Duodenal mucosa (tissue), 2 donors: Measurements from ENCODE around the gene GABBR2.

Experiments used
- H3K27ac ChIP-seq: one replicate; pipeline ENCODE4 v1.7.0; 2013; ENCODE audit warnings: low read depth, low read length
- H3K27me3 ChIP-seq, 2 donors: one replicate each; pipeline ENCODE4 v1.7.0; 2013; ENCODE audit warnings: low read length in 2 of 2, control low read depth in 1 of 2; ENCODE audit not compliant: insufficient read depth in 2 of 2, control insufficient read depth in 1 of 2
- H3K36me3 ChIP-seq, 2 donors: one replicate each; pipeline ENCODE4 v1.7.0; 2013; ENCODE audit warnings: low read length in 2 of 2, control low read depth in 1 of 2; ENCODE audit not compliant: insufficient read depth in 2 of 2, control insufficient read depth in 1 of 2
- H3K4me1 ChIP-seq, 2 donors: one replicate each; pipeline ENCODE4 v1.7.0; 2013; ENCODE audit warnings: low read length in 2 of 2, control low read depth in 1 of 2; ENCODE audit not compliant: insufficient read depth in 2 of 2, control insufficient read depth in 1 of 2
- H3K4me3 ChIP-seq, 2 donors: one replicate each; pipeline ENCODE4 v1.7.0; 2013; ENCODE audit warnings: low read length in 2 of 2, low read depth in 1 of 2
- H3K9ac ChIP-seq, 2 donors: one replicate each; pipeline ENCODE4 v1.7.0; 2013; ENCODE audit warnings: low read length in 2 of 2, low read depth in 1 of 2
- H3K9me3 ChIP-seq, 2 donors: one replicate each; pipeline ENCODE4 v1.7.0; 2013; ENCODE audit warnings: low read length in 2 of 2, control low read depth in 1 of 2; ENCODE audit not compliant: control insufficient read depth in 1 of 2

The GABBR2 gene

DNA sequence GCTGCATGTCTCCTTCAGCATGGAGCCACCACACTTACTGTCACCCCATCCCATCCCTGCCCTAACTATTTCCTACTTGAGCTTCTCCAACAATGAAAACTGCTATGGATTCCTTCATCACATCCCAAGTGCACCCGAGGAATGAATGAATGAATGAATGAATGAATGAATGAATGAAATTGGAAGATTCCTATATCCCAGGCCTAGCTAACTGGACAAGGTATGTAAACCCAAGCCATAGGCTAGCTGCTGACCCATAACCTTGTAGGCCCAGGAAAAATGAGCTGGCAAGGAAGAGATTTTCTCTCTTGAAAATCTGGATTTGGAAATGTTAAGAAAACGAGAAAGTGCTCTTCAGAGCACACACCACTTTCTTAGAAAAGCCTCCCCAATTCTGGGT, 97.4 kb downstream of the GABBR2 start:
- Histone ChIP-seq H3K4me3 (no peak overlapping the region), H3K36me3 (no peaks in the 10 kb centered on the region), H3K27ac (no peak overlapping the region), H3K9me3 (no peaks in the 10 kb centered on the region), H3K27me3 (peaks cover 0 to 5% of the 10 kb centered on the region in 2 donors), H3K4me1 (no peaks in the 10 kb centered on the region), H3K9ac (no peak overlapping the region)

DNA sequence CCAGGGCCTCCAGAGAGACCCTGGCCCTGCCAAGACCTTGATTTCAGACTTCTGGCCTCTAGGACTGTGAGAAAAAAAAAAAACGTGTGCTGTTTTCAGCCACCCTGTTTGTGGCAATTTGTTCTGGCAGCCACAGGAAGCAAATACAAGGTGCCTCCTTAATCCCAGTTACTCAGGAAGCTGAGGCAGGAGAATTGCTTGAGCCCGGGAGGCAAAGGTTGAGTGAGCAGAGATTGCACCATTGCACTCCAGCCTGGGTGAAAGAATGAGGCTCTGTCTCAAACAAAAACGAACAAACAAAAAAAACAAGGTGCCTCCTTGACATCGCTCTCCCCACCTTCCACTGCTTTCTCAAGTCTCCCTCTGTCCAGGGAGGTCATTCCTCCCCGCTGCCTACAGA, 98.0 kb downstream of the GABBR2 start:
- Histone ChIP-seq H3K36me3 (no peaks in the 10 kb centered on the region), H3K9ac (no peak overlapping the region), H3K27me3 (peaks cover 0 to 5% of the 10 kb centered on the region in 2 donors), H3K9me3 (no peaks in the 10 kb centered on the region), H3K4me3 (no peak overlapping the region), H3K27ac (no peak overlapping the region), H3K4me1 (no peaks in the 10 kb centered on the region)

DNA sequence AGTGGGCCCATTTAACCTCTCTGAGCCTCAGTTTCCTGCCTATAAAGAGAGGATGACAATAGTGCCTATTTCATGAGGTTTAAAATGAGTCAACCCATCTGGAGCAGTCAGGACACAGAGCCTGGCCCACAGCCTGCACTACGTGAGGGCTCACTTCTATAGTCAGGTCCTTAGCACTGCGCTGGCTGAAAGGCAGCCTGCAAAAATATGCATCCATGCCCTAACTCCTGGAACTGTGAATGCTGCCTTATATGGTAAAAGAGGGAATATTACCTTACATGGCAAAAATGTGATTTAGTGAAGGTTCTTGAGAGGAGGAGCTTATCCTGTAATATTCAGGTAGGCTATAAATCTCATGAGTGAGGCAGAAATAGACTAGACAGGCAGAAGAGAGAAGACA, 98.5 kb downstream of the GABBR2 start:
- no peaks in the 10 kb centered on the region for H3K9me3 ChIP-seq
- H3K36me3 ChIP-seq: no peaks in the 10 kb centered on the region
- peaks cover 0 to 4% of the 10 kb centered on the region in 2 donors for H3K27me3 ChIP-seq
- H3K9ac ChIP-seq: no peak overlapping the region
- H3K4me3 ChIP-seq: no peak overlapping the region
- H3K27ac ChIP-seq: no peak overlapping the region
- H3K4me1 ChIP-seq: no peaks in the 10 kb centered on the region

DNA sequence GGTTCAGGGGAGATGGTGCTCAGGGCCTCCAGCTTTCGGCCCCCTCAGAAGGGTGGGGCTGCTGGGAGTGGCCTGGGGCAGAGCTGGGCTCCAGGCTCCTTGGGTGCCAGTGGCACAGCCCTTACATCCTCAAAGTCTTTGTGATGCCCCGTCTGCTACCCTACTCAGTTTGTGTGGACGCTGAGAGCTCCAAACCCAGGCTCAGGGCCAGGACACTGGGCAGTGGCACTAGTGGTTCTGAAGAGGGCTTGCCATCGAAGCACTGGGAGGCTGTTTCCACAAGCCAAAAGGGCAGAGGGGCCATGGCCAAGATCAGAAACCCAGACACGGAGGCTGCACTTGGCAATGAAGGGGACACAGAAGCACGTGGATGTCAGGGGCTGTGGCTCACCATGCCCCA, 99.1 kb downstream of the GABBR2 start:
- Histone ChIP-seq H3K9ac (no peak overlapping the region), H3K4me1 (no peaks in the 10 kb centered on the region), H3K4me3 (no peak overlapping the region), H3K27ac (no peak overlapping the region), H3K27me3 (no peaks in the 10 kb centered on the region), H3K9me3 (no peaks in the 10 kb centered on the region), H3K36me3 (no peaks in the 10 kb centered on the region)

DNA sequence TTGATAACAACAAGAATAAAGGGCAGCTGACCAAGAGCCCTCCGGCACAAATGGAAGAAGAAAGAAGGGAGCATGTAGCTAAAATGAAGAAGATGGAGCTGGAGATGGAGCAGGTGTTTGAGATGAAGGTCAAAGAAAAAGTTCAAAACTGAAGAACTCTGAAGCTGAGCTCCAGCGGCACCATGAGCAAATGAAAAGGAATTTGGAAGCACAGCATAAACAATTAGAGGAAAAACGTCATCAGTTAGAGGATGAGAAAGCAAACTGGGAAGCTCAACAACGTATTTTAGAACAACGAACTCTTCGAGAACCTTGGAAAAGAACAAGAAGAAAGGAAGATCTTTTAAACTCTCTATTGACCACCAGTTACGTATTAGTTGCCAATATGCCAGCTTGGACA, 100.9 kb downstream of the GABBR2 start:
- Histone ChIP-seq H3K9me3 (no peaks in the 10 kb centered on the region), H3K27me3 (no peaks in the 10 kb centered on the region), H3K27ac (no peak overlapping the region), H3K36me3 (no peaks in the 10 kb centered on the region), H3K4me3 (no peak overlapping the region), H3K9ac (no peak overlapping the region), H3K4me1 (peaks cover 0 to 5% of the 10 kb centered on the region in 2 donors)

DNA sequence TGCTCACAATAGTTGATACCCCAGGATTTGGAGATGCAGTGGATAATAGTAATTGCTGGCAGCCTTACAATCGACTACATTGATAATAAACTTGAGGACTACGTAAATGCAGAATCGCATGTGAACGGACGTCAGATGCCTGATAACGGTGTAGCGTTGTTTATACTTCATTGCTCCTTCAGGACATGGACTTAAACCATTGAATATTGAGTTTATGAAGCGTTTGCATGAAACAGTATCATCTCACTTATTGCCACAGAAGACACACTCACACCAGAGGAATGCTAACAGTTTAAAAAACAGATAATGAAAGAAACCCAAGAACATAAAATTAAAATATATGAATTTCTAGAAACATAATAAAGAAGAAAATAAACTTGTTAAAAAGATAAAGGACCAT, 101.6 kb downstream of the GABBR2 start:
- Histone ChIP-seq H3K9ac (no peak overlapping the region), H3K27me3 (no peaks in the 10 kb centered on the region), H3K27ac (no peak overlapping the region), H3K4me1 (peaks cover 0 to 8% of the 10 kb centered on the region in 2 donors), H3K36me3 (no peaks in the 10 kb centered on the region), H3K4me3 (no peak overlapping the region), H3K9me3 (no peaks in the 10 kb centered on the region)

DNA sequence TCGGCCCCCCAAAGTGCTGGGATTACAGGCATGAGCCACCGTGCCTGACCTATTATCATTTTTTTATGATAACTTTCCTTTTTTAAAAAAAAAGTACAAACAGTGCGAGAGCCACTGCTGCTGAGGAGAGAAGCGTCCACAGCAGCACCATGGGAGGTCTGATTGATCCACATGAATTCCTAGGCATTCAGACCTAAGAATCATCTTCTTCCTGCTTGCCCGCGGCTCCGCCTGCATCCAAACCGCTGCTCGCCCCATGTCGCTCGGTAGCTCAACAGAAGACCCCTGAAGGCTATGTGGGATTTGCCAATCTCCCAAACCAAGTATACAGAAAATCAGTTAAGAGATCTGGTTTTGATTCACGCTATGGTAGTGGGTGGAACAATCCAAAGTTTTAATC, 102.0 kb downstream of the GABBR2 start:
- no peaks in the 10 kb centered on the region for H3K27me3 ChIP-seq
- no peaks in the 10 kb centered on the region for H3K36me3 ChIP-seq
- no peak overlapping the region for H3K27ac ChIP-seq
- H3K9ac ChIP-seq: no peak overlapping the region
- no peak overlapping the region for H3K4me3 ChIP-seq
- H3K9me3 ChIP-seq: no peaks in the 10 kb centered on the region
- peaks cover 0 to 8% of the 10 kb centered on the region in 2 donors for H3K4me1 ChIP-seq

DNA sequence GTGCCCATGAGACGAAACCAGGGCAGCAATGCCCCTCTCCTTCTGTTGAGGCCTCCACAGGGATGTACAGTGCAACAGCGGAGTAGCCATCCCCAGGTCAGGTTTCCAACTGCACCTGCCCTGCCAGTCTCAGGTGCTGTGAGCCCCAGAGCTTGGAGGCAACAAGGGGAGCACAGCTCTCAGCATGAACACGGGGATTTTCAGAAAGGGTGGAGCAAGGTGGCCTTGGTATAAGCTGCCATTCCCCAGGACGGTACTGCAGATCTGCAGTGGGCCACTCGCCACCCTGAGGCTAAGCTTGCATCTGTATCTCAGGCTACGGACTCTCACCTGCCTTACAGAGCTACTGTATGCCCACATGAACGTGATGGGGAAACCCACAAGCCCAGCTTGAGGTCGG, 103.6 kb downstream of the GABBR2 start:
- Histone ChIP-seq H3K4me1 (peaks cover 0 to 8% of the 10 kb centered on the region in 2 donors), H3K27me3 (no peaks in the 10 kb centered on the region), H3K27ac (no peak overlapping the region), H3K9me3 (no peaks in the 10 kb centered on the region), H3K4me3 (no peak overlapping the region), H3K9ac (no peak overlapping the region), H3K36me3 (no peaks in the 10 kb centered on the region)

DNA sequence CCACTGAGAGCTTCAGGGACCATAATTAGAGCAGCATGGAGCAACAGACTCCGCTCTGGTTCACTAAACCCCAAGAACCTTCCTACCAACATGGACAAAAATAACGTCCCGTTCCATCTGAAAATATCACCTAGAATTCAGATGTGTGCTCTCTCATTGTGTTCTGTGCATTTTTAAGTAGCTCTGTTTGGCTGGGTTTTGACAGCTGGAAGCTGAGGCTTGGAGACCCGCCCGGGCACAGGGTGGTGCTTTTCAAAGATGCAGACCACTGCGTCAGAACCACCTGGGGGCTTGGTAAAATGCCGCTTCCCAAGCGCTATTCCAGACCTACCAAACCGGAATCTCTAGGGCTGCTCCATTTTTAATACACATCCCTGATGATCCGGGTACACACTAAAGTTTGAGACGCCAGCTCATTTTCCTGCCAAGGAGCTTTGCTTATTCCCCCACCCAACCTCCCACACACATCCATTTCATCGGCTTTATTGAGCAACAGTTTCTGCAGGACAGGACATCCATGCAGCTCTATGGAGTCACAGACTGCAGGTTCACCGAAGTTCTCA, 104.8 kb downstream of the GABBR2 start:
- no peak overlapping the region for H3K4me3 ChIP-seq
- no peak overlapping the region for H3K27ac ChIP-seq
- H3K36me3 ChIP-seq: no peaks in the 10 kb centered on the region
- no peaks in the 10 kb centered on the region for H3K9me3 ChIP-seq
- no peaks in the 10 kb centered on the region for H3K27me3 ChIP-seq
- no peak overlapping the region for H3K9ac ChIP-seq
- peaks cover 0 to 8% of the 10 kb centered on the region in 2 donors for H3K4me1 ChIP-seq

DNA sequence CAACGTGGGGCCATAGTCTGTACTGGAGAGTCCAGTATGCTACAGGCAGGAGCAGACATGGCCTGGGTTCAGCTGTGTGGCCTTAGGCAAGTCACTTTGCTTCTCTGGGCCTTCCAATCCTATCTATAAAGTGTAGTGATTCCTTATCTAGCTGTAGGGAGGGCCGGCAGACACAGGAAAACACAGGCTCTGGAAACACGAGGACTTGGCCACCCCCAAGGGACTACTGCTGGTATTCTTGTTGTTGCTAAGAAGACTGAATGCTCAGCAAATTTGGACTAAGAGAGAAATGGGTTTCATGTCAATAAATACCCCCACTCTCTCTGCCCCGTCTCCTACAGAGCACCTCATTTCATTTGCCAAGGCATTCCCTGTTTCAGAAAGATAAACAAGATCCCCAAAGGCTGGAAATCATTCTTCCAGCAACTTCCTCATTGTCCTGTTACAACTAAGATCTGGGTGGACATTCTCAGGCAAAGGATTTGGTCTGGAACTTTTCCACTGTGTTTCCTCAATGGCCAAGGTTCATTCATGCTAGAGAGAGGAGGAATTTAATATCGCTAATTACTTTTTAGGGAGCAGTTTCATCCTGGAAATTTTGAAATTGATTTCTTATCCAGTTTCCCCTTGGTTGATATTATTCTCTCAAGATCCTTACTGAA, 105.8 kb downstream of the GABBR2 start:
- no peaks in the 10 kb centered on the region for H3K36me3 ChIP-seq
- H3K9me3 ChIP-seq: no peaks in the 10 kb centered on the region
- peaks cover 0 to 8% of the 10 kb centered on the region in 2 donors for H3K4me1 ChIP-seq
- H3K4me3 ChIP-seq: no peak overlapping the region
- no peak overlapping the region for H3K27ac ChIP-seq
- no peak overlapping the region for H3K9ac ChIP-seq
- no peaks in the 10 kb centered on the region for H3K27me3 ChIP-seq
